ENCODE results near the gene COPZ1.
A peak's percentile ranks its signal among the peaks of the same experiment; 100 is the strongest.

COPZ1 gene

DNA sequence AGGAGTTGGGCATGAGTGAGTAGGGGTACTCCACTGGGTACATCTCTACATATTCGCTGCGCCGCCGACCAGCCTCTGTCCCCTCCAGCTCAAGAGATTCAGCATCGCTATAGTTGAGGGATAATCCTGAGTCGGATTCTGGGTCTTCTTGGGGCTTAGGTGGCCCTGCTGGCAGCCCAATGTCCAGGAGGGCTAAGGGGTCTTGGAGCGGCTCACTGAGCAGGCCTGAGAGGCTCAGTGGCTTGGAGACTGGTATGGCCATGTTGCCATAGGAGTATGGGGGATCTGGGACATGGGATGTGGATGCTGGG, 32.0 kb upstream of the COPZ1 start:
- TF ChIP-seq, protein P1, sequence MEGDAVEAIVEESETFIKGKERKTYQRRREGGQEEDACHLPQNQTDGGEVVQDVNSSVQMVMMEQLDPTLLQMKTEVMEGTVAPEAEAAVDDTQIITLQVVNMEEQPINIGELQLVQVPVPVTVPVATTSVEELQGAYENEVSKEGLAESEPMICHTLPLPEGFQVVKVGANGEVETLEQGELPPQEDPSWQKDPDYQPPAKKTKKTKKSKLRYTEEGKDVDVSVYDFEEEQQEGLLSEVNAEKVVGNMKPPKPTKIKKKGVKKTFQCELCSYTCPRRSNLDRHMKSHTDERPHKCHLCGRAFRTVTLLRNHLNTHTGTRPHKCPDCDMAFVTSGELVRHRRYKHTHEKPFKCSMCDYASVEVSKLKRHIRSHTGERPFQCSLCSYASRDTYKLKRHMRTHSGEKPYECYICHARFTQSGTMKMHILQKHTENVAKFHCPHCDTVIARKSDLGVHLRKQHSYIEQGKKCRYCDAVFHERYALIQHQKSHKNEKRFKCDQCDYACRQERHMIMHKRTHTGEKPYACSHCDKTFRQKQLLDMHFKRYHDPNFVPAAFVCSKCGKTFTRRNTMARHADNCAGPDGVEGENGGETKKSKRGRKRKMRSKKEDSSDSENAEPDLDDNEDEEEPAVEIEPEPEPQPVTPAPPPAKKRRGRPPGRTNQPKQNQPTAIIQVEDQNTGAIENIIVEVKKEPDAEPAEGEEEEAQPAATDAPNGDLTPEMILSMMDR (IDR thresholded peaks at IDR 0.05; ENCODE audit: low read depth, low read length): no peak
- H3K4me3 ChIP-seq (ENCODE audit: low read depth, low read length): no peak overlapping the region

DNA sequence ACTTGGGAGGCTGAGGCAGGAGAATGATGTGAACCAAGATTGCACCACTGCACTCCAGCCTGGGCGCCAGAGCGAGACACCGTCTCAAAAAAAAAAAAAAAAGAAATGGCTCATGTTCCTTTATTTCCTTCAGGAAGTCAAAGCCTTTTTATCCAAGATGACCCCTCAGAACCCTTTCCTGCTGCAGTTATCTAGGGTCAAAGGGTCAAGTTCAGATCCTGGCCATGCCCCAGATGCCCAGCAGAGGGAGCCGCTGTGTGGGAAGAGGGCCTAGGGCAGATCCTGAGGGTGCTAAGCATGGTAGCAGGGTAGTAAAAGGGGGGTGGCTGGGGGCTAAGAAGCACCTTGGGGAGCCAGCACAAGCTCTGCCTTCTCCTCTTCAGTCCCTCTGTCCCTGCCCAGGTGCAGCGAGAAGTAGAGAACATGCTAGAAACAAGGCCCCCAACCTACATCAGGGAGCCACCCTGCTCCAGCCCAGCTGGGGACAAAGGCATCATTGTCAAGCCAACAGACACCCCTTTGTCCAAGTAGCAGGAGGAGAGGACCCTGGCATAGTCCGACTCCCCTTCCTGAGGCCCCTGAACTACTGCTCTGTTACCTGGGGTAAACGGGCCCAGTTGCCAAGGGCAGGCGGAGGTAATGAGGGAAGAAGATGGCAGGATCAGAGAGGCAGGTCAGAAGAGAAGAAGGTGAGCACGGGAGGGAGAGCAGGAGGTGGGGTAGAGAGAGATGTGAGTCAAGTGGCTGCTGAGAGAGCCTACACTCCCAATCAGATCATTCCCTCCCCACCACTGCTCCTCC, 30.6 kb upstream of the COPZ1 start:
- TF ChIP-seq, protein P1 (IDR thresholded peaks at IDR 0.05; ENCODE audit: low read depth, low read length): peak; percentile 93
- no peak overlapping the region for H3K4me3 ChIP-seq (ENCODE audit: low read depth, low read length)

DNA sequence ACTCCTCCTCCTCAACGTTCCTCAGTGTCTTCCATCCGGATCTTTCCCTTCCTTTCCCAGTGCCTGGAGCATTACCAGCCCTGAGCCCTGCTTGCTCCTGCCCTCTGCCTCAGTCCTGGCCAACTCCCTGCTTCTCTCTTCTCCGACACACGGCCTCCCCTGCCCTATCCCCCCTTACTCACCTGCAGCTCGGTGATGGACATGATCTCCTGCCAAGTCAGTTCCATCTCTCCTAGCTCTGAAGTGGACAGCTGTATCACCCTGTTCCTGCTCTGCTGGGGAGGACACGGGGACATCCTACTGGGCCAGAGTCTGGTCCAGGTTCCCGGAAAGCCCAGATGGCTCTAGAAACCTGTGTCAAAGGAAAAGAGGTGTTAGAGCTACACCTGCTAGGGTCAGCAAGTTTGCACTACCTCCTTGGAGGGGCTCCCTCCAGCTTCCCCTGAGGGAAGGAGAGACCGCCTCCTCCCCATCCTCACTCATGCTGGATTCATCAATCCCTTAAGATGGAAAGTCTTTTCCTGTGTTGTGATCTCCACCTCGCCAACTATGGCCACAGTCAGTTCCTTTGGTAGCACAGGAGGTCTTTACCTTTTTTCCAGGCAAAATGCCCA, 29.9 kb upstream of the COPZ1 start:
- H3K4me3 ChIP-seq (ENCODE audit: low read depth, low read length): no peak overlapping the region
- TF ChIP-seq, protein P1 (IDR thresholded peaks at IDR 0.05; ENCODE audit: low read depth, low read length): no peak

DNA sequence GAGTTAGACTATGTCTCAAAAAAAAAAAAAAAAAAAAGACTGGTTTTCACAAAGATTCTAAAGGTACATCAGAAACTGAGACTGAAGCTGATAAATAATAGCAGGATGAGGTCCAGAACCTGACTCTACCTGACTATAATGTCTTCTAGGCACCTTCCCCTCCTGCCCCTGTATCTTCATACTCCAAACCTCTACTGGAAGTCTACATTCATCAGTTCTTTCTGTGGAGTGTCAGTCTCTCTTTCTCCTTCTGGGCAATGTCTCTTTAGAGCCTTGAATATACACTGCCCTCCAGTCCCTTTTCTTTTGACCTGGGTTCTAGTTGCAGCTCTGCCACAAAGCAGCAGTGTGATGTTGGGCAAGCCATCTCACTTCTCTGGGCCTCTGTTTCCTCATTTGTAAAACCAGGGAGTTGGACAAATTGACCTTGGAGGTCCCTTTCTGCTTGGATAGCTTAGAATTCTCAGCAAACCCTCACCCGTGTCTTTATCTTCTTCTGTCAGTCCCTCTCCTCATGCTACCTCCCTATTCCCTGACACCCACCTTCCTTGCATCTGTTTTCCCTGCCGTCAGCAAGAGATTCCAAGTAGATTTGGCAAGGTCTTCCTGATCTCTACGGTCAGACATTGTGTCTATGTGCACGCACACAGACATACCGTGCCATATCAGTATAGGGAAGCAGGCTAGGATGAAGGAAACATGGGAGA, 28.4 kb upstream of the COPZ1 start:
- no peak overlapping the region for H3K4me3 ChIP-seq (ENCODE audit: low read depth, low read length)
- TF ChIP-seq, protein P1 (IDR thresholded peaks at IDR 0.05; ENCODE audit: low read depth, low read length): no peak

DNA sequence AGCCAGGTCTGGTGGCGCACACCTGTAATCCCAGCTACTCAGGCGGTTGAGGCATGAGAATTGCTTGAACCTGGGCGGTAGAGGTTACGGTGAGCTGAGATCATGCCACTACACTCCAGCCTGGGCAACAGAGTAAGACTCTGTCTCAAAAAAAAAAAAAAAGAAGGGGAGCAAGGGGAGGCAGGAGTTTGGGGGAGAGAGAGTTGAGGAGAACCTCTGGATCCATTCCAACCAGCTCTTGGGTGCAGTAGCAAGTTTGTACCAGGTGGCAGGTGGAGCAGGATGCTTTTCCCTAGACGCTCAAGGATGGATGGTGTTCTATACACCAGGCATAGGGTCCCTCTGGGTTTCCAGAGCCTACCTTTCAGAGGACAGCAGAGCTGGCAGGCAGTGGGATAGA, 26.0 kb upstream of the COPZ1 start:
- TF ChIP-seq, protein P1 (IDR thresholded peaks at IDR 0.05; ENCODE audit: low read depth, low read length): no peak
- H3K4me3 ChIP-seq (ENCODE audit: low read depth, low read length): no peak overlapping the region

DNA sequence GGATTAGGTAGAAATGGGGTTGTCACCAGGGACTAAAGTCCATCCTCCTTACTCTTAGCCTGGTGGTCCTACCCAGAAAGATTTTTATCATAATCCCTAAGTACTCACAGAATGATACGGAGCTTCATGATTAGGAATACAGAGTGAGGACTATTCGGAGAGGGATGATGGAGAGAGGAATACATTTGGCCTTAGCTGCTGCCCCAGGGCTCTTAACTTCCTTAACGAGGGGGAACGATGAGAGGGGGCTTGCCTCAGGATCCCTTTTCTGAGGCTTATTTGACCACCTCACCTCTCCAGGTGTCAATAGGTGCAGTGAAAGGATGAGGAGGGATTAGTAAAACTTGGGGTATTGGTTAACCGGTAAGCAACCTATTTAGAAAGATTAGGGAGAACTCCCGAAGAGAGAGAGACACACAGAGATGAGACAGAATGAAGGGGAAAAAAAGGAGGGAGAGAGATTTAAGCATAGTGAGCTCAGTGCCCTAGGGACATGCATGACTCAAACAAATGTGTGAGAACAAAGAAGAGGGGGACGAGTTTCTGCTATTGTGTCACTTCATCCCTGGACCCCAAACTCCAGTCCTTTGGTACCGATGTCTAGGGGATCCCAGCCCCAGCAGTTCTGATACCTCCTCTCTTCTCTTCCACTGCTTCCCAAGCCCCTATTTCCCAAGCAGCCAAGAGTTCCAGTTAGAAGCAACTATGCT, 25.3 kb upstream of the COPZ1 start:
- TF ChIP-seq, protein P1 (IDR thresholded peaks at IDR 0.05; ENCODE audit: low read depth, low read length): no peak
- no peak overlapping the region for H3K4me3 ChIP-seq (ENCODE audit: low read depth, low read length)
